Smooth muscle cell (in vitro differentiated cells): Measurements from ENCODE around the gene WHRN. TPM values are rescaled to one million over a fixed set of nuclear protein-coding genes. Genes with fewer than 3 reads are reported as not detected.

Experiments used
- DNase-seq: peaks from one replicate; lab custom pipeline; 2025; ENCODE audit not compliant: unreplicated experiment; lab: John Stamatoyannopoulos, UW
- H2AFZ ChIP-seq: fragments of 200-600 bp; sonication (generic); 2 replicates; pipeline ENCODE4 v1.6.0; 2016; ENCODE audit warnings: antibody characterized with exemption, low read depth, mild to moderate bottlenecking
- H3F3A ChIP-seq: fragments of 200-600 bp; sonication (generic); 2 replicates; pipeline ENCODE4 v1.6.0; 2017; ENCODE audit warnings: antibody characterized with exemption, low read depth
- H3K27ac ChIP-seq: fragments of 200-600 bp; sonication (generic); 2 replicates; pipeline ENCODE4 v1.5.1; 2016; ENCODE audit warnings: low read depth, mild to moderate bottlenecking
- H3K27me3 ChIP-seq: fragments of 200-600 bp; sonication (generic); 2 replicates; pipeline ENCODE4 v1.6.1; 2016; ENCODE audit warnings: low read depth, mild to moderate bottlenecking
- H3K36me3 ChIP-seq: fragments of 200-600 bp; sonication (generic); 2 replicates; pipeline ENCODE4 v1.5.1; 2016; ENCODE audit warnings: low read depth
- H3K4me1 ChIP-seq: fragments of 200-600 bp; sonication (generic); 2 replicates; pipeline ENCODE4 v1.5.1; 2016; ENCODE audit warnings: low read depth
- H3K4me2 ChIP-seq: fragments of 200-600 bp; sonication (generic); 2 replicates; pipeline ENCODE4 v1.6.0; 2016; ENCODE audit warnings: mild to moderate bottlenecking
- H3K4me3 ChIP-seq: fragments of 200-600 bp; sonication (generic); 2 replicates; pipeline ENCODE4 v1.5.1; 2016; ENCODE audit warnings: mild to moderate bottlenecking
- H3K79me2 ChIP-seq: fragments of 200-600 bp; sonication (generic); 2 replicates; pipeline ENCODE4 v1.6.0; 2016; ENCODE audit warnings: low read depth, mild to moderate bottlenecking
- H3K9ac ChIP-seq: fragments of 200-600 bp; sonication (generic); 2 replicates; pipeline ENCODE4 v1.6.0; 2016; ENCODE audit warnings: low read depth
- H3K9me3 ChIP-seq: fragments of 200-600 bp; sonication (generic); replicated peaks from 2 replicates; pipeline ENCODE4 v1.5.1; 2016; ENCODE audit warnings: low read depth
- H4K20me1 ChIP-seq: fragments of 200-600 bp; sonication (generic); 2 replicates; pipeline ENCODE4 v1.6.0; 2016; ENCODE audit warnings: low read depth
- CTCF ChIP-seq: fragments of 200-600 bp; sonication (generic); IDR thresholded peaks from 2 replicates; pipeline ENCODE4 v1.5.1; 2017; ENCODE audit warnings: borderline replicate concordance, mild to moderate bottlenecking, antibody characterized with exemption; ENCODE audit not compliant: insufficient read depth, poor library complexity, severe bottlenecking
- WGBS: methylation state at CpG from one replicate; pipeline ENCODE4 v1.1.7; 2016; ENCODE audit warnings: low lambda C conversion rate; 5-methylcytosine and 5-hydroxymethylcytosine counted together
- polyA plus RNA-seq: library from polyadenylated mRNA; unstranded; fragments of >200 nt; fragmentation: Nextera tagmentation; extraction: Ambion mirVana; gene quantifications from 2 replicates; pipeline ENCODE4 v1.2.1, GENCODE V29; 2016
- total RNA-seq: library from RNA; depleted of rRNA; stranded (reverse); fragments of >200 nt; gene quantifications from 2 replicates; pipeline ENCODE4 v1.2.3, GENCODE V29; 2014

Gene WHRN
- total and polyA plus RNA-seq, 2 experiments from 2014 or later: 3.6 to 12.9 TPM

DNA sequence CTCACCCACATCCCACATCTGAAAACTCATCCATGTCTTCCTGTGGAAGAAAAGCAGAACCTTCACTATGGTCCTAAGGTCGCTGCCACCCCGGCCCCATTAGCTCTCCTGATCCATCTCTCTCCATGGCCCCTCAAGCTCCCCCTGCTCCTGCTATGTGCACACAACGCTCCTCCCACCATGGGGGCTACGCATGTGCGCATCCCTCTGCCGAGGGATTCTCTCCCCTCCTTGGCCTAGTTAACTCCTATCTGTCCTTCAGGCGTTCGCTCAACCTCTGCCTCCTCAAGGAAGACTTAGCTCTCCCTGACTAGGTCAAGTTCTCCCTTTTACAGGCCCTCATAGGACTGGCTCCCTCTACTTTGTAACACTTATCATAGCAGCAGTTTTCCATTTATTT is 127.3 kb downstream of the WHRN start:
- Histone ChIP-seq H3K79me2 (peaks cover 20% of the 10 kb centered on the region), H3F3A (no peaks in the 10 kb centered on the region), H3K9me3 (no peaks in the 10 kb centered on the region), H3K4me3 (no peak overlapping the region), H3K4me2 (no peak overlapping the region), H2AFZ (no peak overlapping the region), H3K27ac (no peak overlapping the region), H3K27me3 (no peaks in the 10 kb centered on the region), H3K4me1 (no peaks in the 10 kb centered on the region), H3K36me3 (no peaks in the 10 kb centered on the region), H3K9ac (no peak overlapping the region), H4K20me1 (peaks cover 13% of the 10 kb centered on the region)
- 94% methylated on average over 8 of the region's 8 CpGs for WGBS
- no peak for TF ChIP-seq CTCF
- DNase-seq: no peak

GRCh38 chr9:114376586-114377445 is 128.5 kb downstream of the WHRN start:
- no peak overlapping the region for H3K4me2 ChIP-seq
- TF ChIP-seq CTCF: no peak
- H3K9me3 ChIP-seq: no peaks in the 10 kb centered on the region
- H3K27me3 ChIP-seq: no peaks in the 10 kb centered on the region
- no peaks in the 10 kb centered on the region for H3K36me3 ChIP-seq
- H3F3A ChIP-seq: no peaks in the 10 kb centered on the region
- DNase-seq: no peak
- H3K27ac ChIP-seq: no peak overlapping the region
- peaks cover 8% of the 10 kb centered on the region for H4K20me1 ChIP-seq
- no peak overlapping the region for H3K9ac ChIP-seq
- H2AFZ ChIP-seq: no peak overlapping the region
- no peak overlapping the region for H3K4me3 ChIP-seq
- peaks cover 8% of the 10 kb centered on the region for H3K79me2 ChIP-seq
- 96% methylated on average over 19 of the region's 19 CpGs for WGBS
- H3K4me1 ChIP-seq: no peaks in the 10 kb centered on the region

DNA sequence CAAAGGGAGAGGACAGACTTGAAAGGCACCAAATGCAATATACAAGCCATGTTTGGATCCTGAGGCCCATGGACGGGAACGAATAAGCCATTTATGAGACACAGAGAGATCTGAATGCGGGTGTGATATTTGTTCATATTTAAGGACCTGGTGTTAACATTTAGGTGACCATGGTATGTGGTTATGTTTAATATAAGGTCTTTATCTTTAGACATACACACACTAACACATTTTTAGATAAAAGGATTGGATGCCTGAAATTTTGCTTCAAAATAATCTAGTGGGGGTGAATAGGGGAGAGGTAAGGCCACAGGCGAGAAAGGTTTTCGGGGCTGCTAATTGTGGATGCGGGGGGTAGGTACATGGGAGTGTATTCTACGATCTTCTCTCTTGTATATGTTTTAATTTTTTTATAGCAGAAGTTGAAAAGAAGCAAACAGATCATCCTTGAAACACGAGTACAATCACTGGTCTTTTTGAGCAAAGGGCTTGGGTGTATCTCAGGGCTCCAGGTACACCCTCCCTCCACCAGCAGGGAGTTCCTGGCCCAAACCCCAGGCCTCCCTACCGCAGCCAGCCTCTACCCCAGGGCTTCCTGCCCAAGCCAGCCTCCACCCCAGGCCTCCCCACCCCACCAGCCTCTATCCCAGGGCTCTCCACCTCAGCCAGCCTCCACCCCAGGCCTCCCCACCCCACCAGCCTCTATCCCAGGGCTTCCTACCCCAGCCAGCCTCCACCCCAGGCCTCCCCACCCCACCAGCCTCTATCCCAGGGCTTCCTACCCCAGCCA is 129.7 kb downstream of the WHRN start:
- Histone ChIP-seq H3K9ac (no peak overlapping the region), H4K20me1 (peaks cover 8% of the 10 kb centered on the region), H3K4me2 (no peak overlapping the region), H3K36me3 (no peaks in the 10 kb centered on the region), H3K79me2 (peaks cover 3% of the 10 kb centered on the region), H3K9me3 (no peaks in the 10 kb centered on the region), H3K27ac (no peak overlapping the region), H2AFZ (no peak overlapping the region), H3K4me3 (no peak overlapping the region), H3K27me3 (no peaks in the 10 kb centered on the region), H3K4me1 (no peaks in the 10 kb centered on the region), H3F3A (no peaks in the 10 kb centered on the region)
- WGBS: 94% methylated on average over 8 of the region's 9 CpGs
- DNase-seq: no peak
- no peak for TF ChIP-seq CTCF
